Endothelial cell of umbilical vein (primary cell): ENCODE results near the gene MRAP.

Experiments used
- CTCF ChIP-seq, 2 donors: IDR thresholded peaks; 1 replicate in 1 of 2; 2 replicates in 1 of 2; pipeline ENCODE4 v1.5.1; 2011; ENCODE audit warnings: low read length in 2 of 2, mild to moderate bottlenecking in 2 of 2, moderate library complexity in 2 of 2, control low read depth in 1 of 2, inconsistent platforms in 1 of 2, low read depth in 1 of 2; ENCODE audit not compliant: insufficient read depth in 1 of 2; ENCODE audit errors: extremely low read depth in 1 of 2
- POLR2AphosphoS5 ChIP-seq: IDR thresholded peaks from 2 replicates; pipeline ENCODE4 v1.6.1; 2012; ENCODE audit warnings: low read depth, mild to moderate bottlenecking, control low read depth, low read length, moderate library complexity; ENCODE audit not compliant: insufficient read depth

DNA sequence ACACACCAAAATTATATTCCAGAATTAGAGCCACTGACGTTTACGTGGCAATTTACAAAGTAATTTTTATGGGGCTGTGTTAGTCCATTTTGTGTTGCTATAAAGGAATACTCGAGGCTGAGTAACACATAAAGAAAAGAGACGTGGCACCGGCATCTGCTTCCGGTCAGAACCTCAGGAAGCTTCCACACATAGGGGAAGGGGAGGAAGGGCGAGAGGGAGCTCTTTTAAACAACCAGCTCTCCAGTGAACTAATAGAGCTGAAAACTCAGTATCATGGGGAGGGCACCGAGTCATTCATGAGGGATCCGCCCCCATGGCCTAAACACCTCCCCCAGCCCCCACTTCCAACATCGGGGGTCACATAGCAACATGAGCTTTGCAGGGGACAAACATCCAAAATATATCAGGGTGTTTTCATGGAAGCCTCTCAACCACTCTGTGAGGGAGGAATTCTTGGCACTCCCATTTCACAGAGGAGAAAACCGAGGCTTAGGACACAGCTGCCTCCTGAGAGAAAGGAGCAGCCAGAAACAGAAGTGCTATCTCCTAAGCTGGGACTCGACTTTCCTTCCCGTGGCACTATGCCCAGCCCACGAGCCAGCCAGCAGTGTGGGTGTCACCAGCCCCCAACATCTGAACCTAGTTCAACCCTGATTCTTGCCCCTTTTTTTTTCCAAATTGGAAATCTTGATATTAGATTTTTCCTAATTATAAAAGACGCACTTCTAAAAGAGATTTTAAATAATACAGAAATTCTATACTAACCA is 49.0 kb upstream of the MRAP start:
- no peak for TF ChIP-seq CTCF (IDR thresholded peaks at IDR 0.05; ENCODE audit: extremely low read depth in 1 of 2, insufficient read depth in 1 of 2, low read depth in 1 of 2, low read length in 2 of 2)
- TF ChIP-seq POLR2AphosphoS5 = no peak
